Hepatocyte (in vitro differentiated cells): Measurements from ENCODE around the gene ARID4B.

ENCODE experiments used
- CTCF ChIP-seq: fragments of 200-600 bp; sonication (generic); IDR thresholded peaks from 2 replicates; pipeline ENCODE4 v1.5.1; 2016; ENCODE audit warnings: antibody characterized with exemption, mild to moderate bottlenecking; ENCODE audit not compliant: poor library complexity
- EZH2 ChIP-seq: fragments of 200-600 bp; sonication (generic); IDR thresholded peaks from 2 replicates; pipeline ENCODE4 v1.6.1; 2016; ENCODE audit warnings: antibody characterized with exemption, mild to moderate bottlenecking, borderline replicate concordance
- EZH2phosphoT487 ChIP-seq: fragments of 200-600 bp; sonication (generic); IDR thresholded peaks from one replicate; pipeline ENCODE4 v1.6.1; 2018; ENCODE audit warnings: antibody characterized with exemption, mild to moderate bottlenecking, low read depth, moderate library complexity; ENCODE audit not compliant: unreplicated experiment, severe bottlenecking

DNA sequence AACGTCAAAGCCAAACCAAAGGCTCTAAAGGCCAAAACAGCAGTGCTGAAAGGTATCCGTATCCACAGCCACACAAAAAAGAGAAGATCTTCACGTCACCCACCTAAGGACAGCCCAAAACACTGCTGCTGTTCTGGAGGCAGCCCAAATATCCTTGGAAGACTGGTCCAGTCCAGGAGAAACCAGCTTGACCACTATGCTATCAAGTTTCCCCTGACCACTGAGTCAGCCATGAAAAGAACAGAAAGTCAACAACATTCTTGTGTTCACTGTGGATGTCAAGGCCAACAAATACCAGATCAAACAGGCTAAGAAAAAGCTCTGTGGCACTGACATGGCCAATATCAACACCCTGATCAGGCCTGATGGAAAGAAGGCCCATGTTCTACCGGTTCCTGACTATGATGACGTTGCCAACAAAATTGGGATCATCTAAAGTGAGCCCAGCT, 32.1 kb downstream of the ARID4B start:
- no peak for TF ChIP-seq EZH2
- TF ChIP-seq CTCF, result no peak
- TF ChIP-seq EZH2phosphoT487, result no peak
